ENCODE measurements around the gene CRIP1.

The CRIP1 gene

GRCh38 chr14:105501504-105502291, 15.0 kb downstream of the CRIP1 start:
- no peak for TF ChIP-seq CTCF (IDR thresholded peaks at IDR 0.05)
- intact Hi-C loops (cut with DNase I; ENCODE audit: low total_unique reads), result no loop called here
- Histone ChIP-seq H3K27me3 (no peaks in the 10 kb centered on the region), H3K9me3 (no peaks in the 10 kb centered on the region), H3K4me3 (no peak overlapping the region), H3K36me3 (peaks cover 10 to 20% (median 16%) of the 10 kb centered on the region in 3 donors), H3K4me1 (no peaks in the 10 kb centered on the region), H3K27ac (no peak overlapping the region)
- DNase-seq, result peak in 1 of 2 donors; percentile 52

- Histone ChIP-seq H3K36me3 (peaks cover 10 to 18% (median 14%) of the 10 kb centered on the region in 3 donors), H3K27ac (no peak overlapping the region), H3K4me1 (no peaks in the 10 kb centered on the region), H3K4me3 (no peak overlapping the region), H3K27me3 (no peaks in the 10 kb centered on the region), H3K9me3 (no peaks in the 10 kb centered on the region)
- peak in 1 of 2 donors; percentile 53 for DNase-seq
- intact Hi-C loops (cut with DNase I; ENCODE audit: low total_unique reads), result no loop called here
- TF ChIP-seq CTCF (IDR thresholded peaks at IDR 0.05), result no peak
These were observed 16.0 kb downstream of the CRIP1 start for GRCh38 chr14:105502446-105503295.

- no peak for TF ChIP-seq CTCF (IDR thresholded peaks at IDR 0.05)
- intact Hi-C loops (cut with DNase I; ENCODE audit: low total_unique reads), result no loop called here
- no peak overlapping the region for H3K27ac ChIP-seq
- no peaks in the 10 kb centered on the region for H3K27me3 ChIP-seq
- no peaks in the 10 kb centered on the region for H3K9me3 ChIP-seq
- no peak overlapping the region for H3K4me3 ChIP-seq
- no peak for DNase-seq
- peaks cover 9 to 12% (median 10%) of the 10 kb centered on the region in 3 donors for H3K36me3 ChIP-seq
- H3K4me1 ChIP-seq, result no peaks in the 10 kb centered on the region
These were observed 16.6 kb downstream of the CRIP1 start for GRCh38 chr14:105503296-105503640.

- Histone ChIP-seq H3K4me3 (no peak overlapping the region), H3K4me1 (no peaks in the 10 kb centered on the region), H3K27me3 (no peaks in the 10 kb centered on the region), H3K27ac (no peak overlapping the region), H3K36me3 (peaks cover 2 to 9% (median 5%) of the 10 kb centered on the region in 3 donors), H3K9me3 (no peaks in the 10 kb centered on the region)
- peak in 1 of 2 donors; percentile 59 for DNase-seq
- intact Hi-C loops (cut with DNase I; ENCODE audit: low total_unique reads), result no loop called here
- no peak for TF ChIP-seq CTCF (IDR thresholded peaks at IDR 0.05)
These were observed 17.4 kb downstream of the CRIP1 start for GRCh38 chr14:105503935-105504692.

- DNase-seq, result peak in 1 of 2 donors; percentile 33
- Histone ChIP-seq H3K4me1 (no peaks in the 10 kb centered on the region), H3K9me3 (no peaks in the 10 kb centered on the region), H3K27ac (no peak overlapping the region), H3K27me3 (no peaks in the 10 kb centered on the region), H3K36me3 (peaks cover 0 to 1% (median 0%) of the 10 kb centered on the region in 3 donors), H3K4me3 (no peak overlapping the region)
- intact Hi-C loops (cut with DNase I; ENCODE audit: low total_unique reads), result no loop called here
- no peak for TF ChIP-seq CTCF (IDR thresholded peaks at IDR 0.05)
These were observed 18.4 kb downstream of the CRIP1 start for GRCh38 chr14:105505101-105505500.
